Central memory CD8-positive, alpha-beta T cell (primary cell): Measurements from ENCODE around the gene TPSAB1.
"Not testable (repeated sequence)": the region's sequence is repeated elsewhere in the genome, so short reads cannot be mapped to it uniquely, and the experiment has no call there.

Experiments used
- ATAC-seq: fragments of 150-1000 bp; cut with Tn5 transposase; replicated peaks from 2 replicates; pipeline ENCODE4 v1.10.0; 2022; ENCODE audit warnings: mild to moderate bottlenecking, moderate FRiP score, moderate number of reproducible peaks; ENCODE audit not compliant: poor library complexity, severe bottlenecking; ENCODE audit errors: extremely low read depth
- DNase-seq, 2 donors: peaks; one replicate each; pipeline ENCODE4 v3.0.0; 2021; ENCODE audit warnings: low spot score in 2 of 2
- H3K27ac Mint-ChIP-seq: one replicate; pipeline ENCODE4 v1.8.0; 2022; ENCODE audit warnings: low read depth, mild to moderate bottlenecking, moderate library complexity, mixed read lengths
- H3K27me3 Mint-ChIP-seq: one replicate; pipeline ENCODE4 v1.8.0; 2022; ENCODE audit warnings: mixed read lengths
- H3K36me3 Mint-ChIP-seq: one replicate; pipeline ENCODE4 v1.8.0; 2022; ENCODE audit warnings: mild to moderate bottlenecking, moderate library complexity, mixed read lengths; ENCODE audit not compliant: insufficient read depth
- H3K4me1 Mint-ChIP-seq: one replicate; pipeline ENCODE4 v1.8.0; 2022; ENCODE audit warnings: mixed read lengths
- H3K4me3 Mint-ChIP-seq: one replicate; pipeline ENCODE4 v1.8.0; 2022; ENCODE audit warnings: mild to moderate bottlenecking, moderate library complexity, mixed read lengths
- H3K9me3 Mint-ChIP-seq: one replicate; pipeline ENCODE4 v1.8.0; 2022; ENCODE audit warnings: mixed read lengths

Gene TPSAB1

GRCh38 chr16:1249031-1249755, 8.7 kb downstream of the TPSAB1 start:
- H3K36me3 Mint-ChIP-seq, DNase-seq, H3K27ac Mint-ChIP-seq, H3K4me3 Mint-ChIP-seq, H3K4me1 Mint-ChIP-seq, H3K9me3 Mint-ChIP-seq: not testable (repeated sequence)
- H3K27me3 Mint-ChIP-seq, result peaks cover 13% of the 10 kb centered on the region
- ATAC-seq, result peak; percentile 52

GRCh38 chr16:1253701-1254364, 13.3 kb downstream of the TPSAB1 start:
- not testable (repeated sequence) for DNase-seq, H3K36me3 Mint-ChIP-seq, H3K9me3 Mint-ChIP-seq, H3K27ac Mint-ChIP-seq, ATAC-seq, H3K4me3 Mint-ChIP-seq, H3K4me1 Mint-ChIP-seq, H3K27me3 Mint-ChIP-seq

- H3K4me3 Mint-ChIP-seq, H3K4me1 Mint-ChIP-seq, H3K27ac Mint-ChIP-seq, ATAC-seq, H3K9me3 Mint-ChIP-seq, H3K27me3 Mint-ChIP-seq, H3K36me3 Mint-ChIP-seq, DNase-seq: not testable (repeated sequence)
Measured at GRCh38 chr16:1254821-1255220, 14.3 kb downstream of the TPSAB1 start.

- not testable (repeated sequence) for H3K27ac Mint-ChIP-seq, H3K4me1 Mint-ChIP-seq, DNase-seq, H3K27me3 Mint-ChIP-seq, ATAC-seq, H3K36me3 Mint-ChIP-seq, H3K9me3 Mint-ChIP-seq, H3K4me3 Mint-ChIP-seq
Measured at GRCh38 chr16:1255276-1256122, 15.0 kb downstream of the TPSAB1 start, which contains the start of gene TPSD1. Gene TPSD1 (plus strand): TSS chr16:1256069. CDS start chr16:1256281, 212 bp downstream.

- not testable (repeated sequence) for H3K4me3 Mint-ChIP-seq, DNase-seq, H3K9me3 Mint-ChIP-seq, H3K27ac Mint-ChIP-seq, H3K36me3 Mint-ChIP-seq, H3K4me1 Mint-ChIP-seq, H3K27me3 Mint-ChIP-seq, ATAC-seq
Measured at GRCh38 chr16:1256296-1256873, 15.9 kb downstream of the TPSAB1 start.

- peaks cover 7% of the 10 kb centered on the region for H3K4me1 Mint-ChIP-seq
- no peak overlapping the region for H3K27ac Mint-ChIP-seq
- no peak for DNase-seq
- no peak overlapping the region for H3K4me3 Mint-ChIP-seq
- no peaks in the 10 kb centered on the region for H3K9me3 Mint-ChIP-seq
- peaks cover 9% of the 10 kb centered on the region for H3K27me3 Mint-ChIP-seq
- no peaks in the 10 kb centered on the region for H3K36me3 Mint-ChIP-seq
- no peak for ATAC-seq
Measured at GRCh38 chr16:1256874-1257322, 16.4 kb downstream of the TPSAB1 start.

GRCh38 chr16:1257561-1258224, 17.2 kb downstream of the TPSAB1 start:
- Mint-ChIP-seq H3K4me1 (peaks cover 7% of the 10 kb centered on the region), H3K36me3 (no peaks in the 10 kb centered on the region), H3K4me3 (no peak overlapping the region), H3K9me3 (no peaks in the 10 kb centered on the region), H3K27me3 (peaks cover 9% of the 10 kb centered on the region), H3K27ac (no peak overlapping the region)
- ATAC-seq (no peak), DNase-seq (no peak)

- no peaks in the 10 kb centered on the region for H3K36me3 Mint-ChIP-seq
- H3K27me3 Mint-ChIP-seq, result peaks cover 9% of the 10 kb centered on the region
- no peak overlapping the region for H3K27ac Mint-ChIP-seq
- peaks cover 7% of the 10 kb centered on the region for H3K4me1 Mint-ChIP-seq
- ATAC-seq (no peak), DNase-seq (no peak)
- no peaks in the 10 kb centered on the region for H3K9me3 Mint-ChIP-seq
- H3K4me3 Mint-ChIP-seq, result no peak overlapping the region
Measured at GRCh38 chr16:1258225-1258600, 17.7 kb downstream of the TPSAB1 start.

- peaks cover 9% of the 10 kb centered on the region for H3K27me3 Mint-ChIP-seq
- H3K4me1 Mint-ChIP-seq, result peaks cover 7% of the 10 kb centered on the region
- peaks cover 1% of the 10 kb centered on the region for H3K9me3 Mint-ChIP-seq
- no peak for DNase-seq
- no peak overlapping the region for H3K27ac Mint-ChIP-seq
- peak overlapping the region; percentile 61 for H3K4me3 Mint-ChIP-seq
- H3K36me3 Mint-ChIP-seq, result no peaks in the 10 kb centered on the region
- ATAC-seq, result no peak
Measured at GRCh38 chr16:1258906-1259759, 18.6 kb downstream of the TPSAB1 start.

- H3K4me3 Mint-ChIP-seq, result no peak overlapping the region
- H3K27me3 Mint-ChIP-seq, result peaks cover 9% of the 10 kb centered on the region
- no peak overlapping the region for H3K27ac Mint-ChIP-seq
- H3K4me1 Mint-ChIP-seq, result peaks cover 7% of the 10 kb centered on the region
- no peaks in the 10 kb centered on the region for H3K36me3 Mint-ChIP-seq
- ATAC-seq (no peak), DNase-seq (no peak)
- peaks cover 6% of the 10 kb centered on the region for H3K9me3 Mint-ChIP-seq
Measured at GRCh38 chr16:1259760-1260068, 19.2 kb downstream of the TPSAB1 start.

GRCh38 chr16:1260101-1260680, 19.7 kb downstream of the TPSAB1 start:
- H3K9me3 Mint-ChIP-seq, result peaks cover 6% of the 10 kb centered on the region
- no peaks in the 10 kb centered on the region for H3K36me3 Mint-ChIP-seq
- H3K27me3 Mint-ChIP-seq, result peaks cover 9% of the 10 kb centered on the region
- peaks cover 7% of the 10 kb centered on the region for H3K4me1 Mint-ChIP-seq
- H3K27ac Mint-ChIP-seq, result no peak overlapping the region
- ATAC-seq (no peak), DNase-seq (no peak)
- no peak overlapping the region for H3K4me3 Mint-ChIP-seq
